ENCODE data around the gene AAGAB. TPM values are rescaled to one million over a fixed set of nuclear protein-coding genes. Genes with fewer than 3 reads are reported as not detected.
A peak's percentile ranks its signal among the peaks of the same experiment; 100 is the strongest.

Gene AAGAB
- total RNA-seq, 2 donors from 2014 or later = 51.7 to 65.0 TPM

- Mint-ChIP-seq H3K27me3 (ENCODE audit: low read depth) (no peaks in the 10 kb centered on the region), H3K9me3 (no peaks in the 10 kb centered on the region), H3K36me3 (ENCODE audit: insufficient read depth in 2 of 2) (peaks cover 5 to 15% of the 10 kb centered on the region in 2 donors), H3K4me3 (no peak overlapping the region), H3K27ac (no peak overlapping the region), H3K4me1 (ENCODE audit: low read depth) (peaks cover 27% of the 10 kb centered on the region)
- ATAC-seq (replicated peaks in 1 of 2) (no peak), DNase-seq (no peak)
Observed at GRCh38 chr15:67187351-67187854, 67.1 kb downstream of the AAGAB start.

DNA sequence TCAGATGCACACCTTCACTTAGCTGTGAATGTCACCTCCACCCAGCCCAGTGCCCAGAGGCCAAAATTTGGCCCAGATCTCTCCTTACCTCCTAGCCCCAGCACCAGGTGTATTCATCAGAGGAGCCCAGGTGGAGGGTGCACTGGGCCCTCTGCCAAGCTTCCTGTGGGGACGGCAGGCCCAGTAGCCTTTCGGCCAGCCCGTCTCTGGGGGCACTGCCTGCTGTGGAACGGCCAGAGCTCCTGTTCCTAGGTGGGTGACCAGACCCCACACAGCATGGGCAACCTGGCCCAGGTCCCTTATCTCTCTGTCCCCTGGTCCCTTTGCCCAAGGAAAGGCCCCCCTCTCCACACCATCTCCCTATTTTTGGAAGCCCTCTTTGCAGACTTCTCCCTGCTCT lies 67.8 kb downstream of the AAGAB start:
- Mint-ChIP-seq H3K36me3 (ENCODE audit: insufficient read depth in 2 of 2) (peaks cover 5 to 15% of the 10 kb centered on the region in 2 donors), H3K4me3 (no peak overlapping the region), H3K27ac (no peak overlapping the region), H3K9me3 (no peaks in the 10 kb centered on the region), H3K27me3 (ENCODE audit: low read depth) (no peaks in the 10 kb centered on the region), H3K4me1 (ENCODE audit: low read depth) (peaks cover 20% of the 10 kb centered on the region)
- ATAC-seq (replicated peaks in 1 of 2) (no peak), DNase-seq (no peak)

DNA sequence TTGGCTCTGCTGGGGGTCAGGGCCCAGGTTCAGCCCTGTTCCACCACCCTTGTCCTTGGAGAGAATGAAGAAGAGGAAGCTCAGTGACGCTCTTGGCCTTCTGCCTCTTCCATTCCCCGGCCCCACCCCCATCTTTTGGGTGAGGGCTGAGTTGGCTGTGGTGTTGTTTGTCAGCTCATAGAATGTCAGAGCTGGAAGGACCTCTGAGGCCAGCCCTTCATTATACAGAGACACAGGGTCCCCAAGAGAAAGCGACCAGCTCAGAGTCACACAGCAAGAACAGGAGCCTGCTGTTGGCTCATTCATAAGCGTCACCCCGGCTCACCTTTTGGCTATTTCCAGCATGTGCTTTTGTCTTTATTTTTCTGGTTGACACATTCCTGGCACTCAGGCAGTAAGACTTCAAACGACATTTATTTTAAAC lies 68.2 kb downstream of the AAGAB start:
- H3K27me3 Mint-ChIP-seq (ENCODE audit: low read depth) = no peaks in the 10 kb centered on the region
- H3K4me1 Mint-ChIP-seq (ENCODE audit: low read depth) = peaks cover 19% of the 10 kb centered on the region
- H3K27ac Mint-ChIP-seq = no peak overlapping the region
- no peak for ATAC-seq (replicated peaks in 1 of 2)
- DNase-seq = no peak
- peak overlapping the region in 1 of 2 donors; percentile 16 for H3K4me3 Mint-ChIP-seq
- peaks cover 5 to 15% of the 10 kb centered on the region in 2 donors for H3K36me3 Mint-ChIP-seq (ENCODE audit: insufficient read depth in 2 of 2)
- H3K9me3 Mint-ChIP-seq = no peaks in the 10 kb centered on the region

- peak overlapping the region in 1 of 2 donors; percentile 16 for H3K4me3 Mint-ChIP-seq
- peak; percentile 33 to 39 for DNase-seq
- H3K36me3 Mint-ChIP-seq (ENCODE audit: insufficient read depth in 2 of 2) = peaks cover 5 to 12% of the 10 kb centered on the region in 2 donors
- no peak overlapping the region for H3K27ac Mint-ChIP-seq
- ATAC-seq (replicated peaks in 1 of 2) = peak; percentile 75 to 82
- H3K27me3 Mint-ChIP-seq (ENCODE audit: low read depth) = no peaks in the 10 kb centered on the region
- H3K4me1 Mint-ChIP-seq (ENCODE audit: low read depth) = peaks cover 19% of the 10 kb centered on the region
- H3K9me3 Mint-ChIP-seq = no peaks in the 10 kb centered on the region
Observed at GRCh38 chr15:67185621-67186225, 68.7 kb downstream of the AAGAB start.

GRCh38 chr15:67185051-67185450 lies 69.4 kb downstream of the AAGAB start:
- Mint-ChIP-seq H3K36me3 (ENCODE audit: insufficient read depth in 2 of 2) (peaks cover 5 to 12% of the 10 kb centered on the region in 2 donors), H3K4me1 (ENCODE audit: low read depth) (peaks cover 19% of the 10 kb centered on the region), H3K4me3 (no peak overlapping the region), H3K9me3 (no peaks in the 10 kb centered on the region), H3K27ac (peak overlapping the region; percentile 66), H3K27me3 (ENCODE audit: low read depth) (no peaks in the 10 kb centered on the region)
- no peak for ATAC-seq (replicated peaks in 1 of 2)
- DNase-seq = no peak

- no peak overlapping the region for H3K27ac Mint-ChIP-seq
- ATAC-seq (replicated peaks in 1 of 2) = no peak
- H3K4me1 Mint-ChIP-seq (ENCODE audit: low read depth) = peaks cover 19% of the 10 kb centered on the region
- no peak overlapping the region for H3K4me3 Mint-ChIP-seq
- H3K27me3 Mint-ChIP-seq (ENCODE audit: low read depth) = no peaks in the 10 kb centered on the region
- no peak for DNase-seq
- H3K9me3 Mint-ChIP-seq = no peaks in the 10 kb centered on the region
- H3K36me3 Mint-ChIP-seq (ENCODE audit: insufficient read depth in 2 of 2) = peaks cover 7 to 15% of the 10 kb centered on the region in 2 donors
Observed at GRCh38 chr15:67184208-67184925, 70.1 kb downstream of the AAGAB start.

GRCh38 chr15:67183443-67184169 lies 70.9 kb downstream of the AAGAB start:
- no peak for DNase-seq
- H3K27ac Mint-ChIP-seq = no peak overlapping the region
- peaks cover 7 to 12% of the 10 kb centered on the region in 2 donors for H3K36me3 Mint-ChIP-seq (ENCODE audit: insufficient read depth in 2 of 2)
- H3K9me3 Mint-ChIP-seq = no peaks in the 10 kb centered on the region
- no peak overlapping the region for H3K4me3 Mint-ChIP-seq
- H3K4me1 Mint-ChIP-seq (ENCODE audit: low read depth) = peaks cover 19% of the 10 kb centered on the region
- ATAC-seq (replicated peaks in 1 of 2) = no peak
- H3K27me3 Mint-ChIP-seq (ENCODE audit: low read depth) = no peaks in the 10 kb centered on the region

DNA sequence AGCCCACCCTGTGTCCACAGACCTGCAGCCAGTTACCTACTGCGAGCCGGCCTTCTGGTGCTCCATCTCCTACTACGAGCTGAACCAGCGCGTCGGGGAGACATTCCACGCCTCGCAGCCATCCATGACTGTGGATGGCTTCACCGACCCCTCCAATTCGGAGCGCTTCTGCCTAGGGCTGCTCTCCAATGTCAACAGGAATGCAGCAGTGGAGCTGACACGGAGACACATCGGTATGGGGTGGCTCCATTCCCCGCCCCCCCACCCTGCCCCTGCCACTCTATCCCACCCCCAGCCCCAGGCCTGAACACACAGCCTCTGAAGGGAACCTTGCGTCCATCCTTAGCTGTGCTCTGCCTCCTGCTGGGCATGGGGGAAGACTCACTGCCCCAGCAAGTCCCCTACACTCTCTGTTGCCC lies 73.2 kb downstream of the AAGAB start:
- Mint-ChIP-seq H3K9me3 (no peaks in the 10 kb centered on the region), H3K27ac (no peak overlapping the region), H3K4me1 (ENCODE audit: low read depth) (peaks cover 28% of the 10 kb centered on the region), H3K27me3 (ENCODE audit: low read depth) (no peaks in the 10 kb centered on the region), H3K36me3 (ENCODE audit: insufficient read depth in 2 of 2) (peaks cover 3 to 4% of the 10 kb centered on the region in 2 donors), H3K4me3 (no peak overlapping the region)
- no peak for ATAC-seq (replicated peaks in 1 of 2)
- DNase-seq = no peak

DNA sequence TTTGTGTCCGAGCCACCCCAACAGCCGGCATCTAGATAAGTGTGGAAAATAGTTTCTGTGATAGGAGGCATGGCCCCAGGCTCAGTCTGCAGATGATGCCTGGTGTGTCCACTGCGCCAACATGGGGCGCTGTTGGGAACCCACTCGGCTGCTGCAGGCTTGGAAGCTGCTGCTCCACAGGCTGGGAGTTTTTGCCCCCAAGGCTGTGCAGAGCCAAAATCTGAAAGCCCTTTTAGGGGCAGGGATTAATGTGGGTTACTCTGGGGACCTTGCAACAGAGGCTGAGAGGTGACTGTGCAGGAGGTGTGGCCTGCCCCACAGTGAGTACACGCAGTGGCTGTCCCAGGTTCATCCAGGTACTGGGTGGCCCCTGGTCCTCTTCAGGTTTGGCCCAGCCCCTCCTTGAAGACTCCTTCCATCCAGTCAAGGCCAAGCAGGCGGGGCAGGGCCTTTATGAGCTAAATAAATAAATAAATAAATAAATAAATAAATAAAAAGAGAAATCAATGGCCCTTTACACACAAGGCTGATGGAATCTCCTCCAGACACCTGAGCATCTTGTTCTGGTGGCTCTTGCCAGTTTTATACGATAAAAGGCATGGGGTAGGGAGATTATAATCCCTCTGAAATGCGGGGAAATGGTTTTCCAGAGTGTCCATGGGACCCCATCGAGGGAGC lies 73.8 kb downstream of the AAGAB start:
- no peak for ATAC-seq (replicated peaks in 1 of 2)
- peaks cover 3 to 4% of the 10 kb centered on the region in 2 donors for H3K36me3 Mint-ChIP-seq (ENCODE audit: insufficient read depth in 2 of 2)
- DNase-seq = no peak
- peaks cover 28% of the 10 kb centered on the region for H3K4me1 Mint-ChIP-seq (ENCODE audit: low read depth)
- no peak overlapping the region for H3K27ac Mint-ChIP-seq
- no peaks in the 10 kb centered on the region for H3K9me3 Mint-ChIP-seq
- H3K4me3 Mint-ChIP-seq = no peak overlapping the region
- H3K27me3 Mint-ChIP-seq (ENCODE audit: low read depth) = no peaks in the 10 kb centered on the region

DNA sequence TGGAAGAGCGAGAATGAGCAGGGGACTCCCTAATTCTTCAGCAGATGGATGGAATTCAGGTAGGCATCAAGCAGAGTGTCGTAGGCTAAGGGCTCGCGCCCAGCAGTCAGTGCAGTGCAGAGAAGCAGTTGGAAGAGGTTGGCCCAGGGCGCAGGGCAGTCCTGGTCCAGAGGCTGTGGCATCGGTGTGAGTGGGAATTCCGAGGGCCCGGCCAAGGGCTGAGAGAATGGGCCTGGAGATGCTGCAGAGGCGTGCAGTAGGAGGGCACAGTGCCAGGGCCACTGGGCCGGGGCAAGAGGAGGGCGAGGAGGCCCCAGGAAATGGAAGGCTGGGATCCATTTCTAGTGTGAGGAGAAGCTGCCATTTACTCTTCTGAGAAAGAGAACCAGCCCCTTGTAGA lies 74.4 kb downstream of the AAGAB start:
- no peak for DNase-seq
- H3K27me3 Mint-ChIP-seq (ENCODE audit: low read depth) = no peaks in the 10 kb centered on the region
- peaks cover 28% of the 10 kb centered on the region for H3K4me1 Mint-ChIP-seq (ENCODE audit: low read depth)
- H3K36me3 Mint-ChIP-seq (ENCODE audit: insufficient read depth in 2 of 2) = peaks cover 3 to 4% of the 10 kb centered on the region in 2 donors
- no peak overlapping the region for H3K27ac Mint-ChIP-seq
- no peak overlapping the region for H3K4me3 Mint-ChIP-seq
- no peaks in the 10 kb centered on the region for H3K9me3 Mint-ChIP-seq
- no peak for ATAC-seq (replicated peaks in 1 of 2)

GRCh38 chr15:67179411-67179995 lies 75.0 kb downstream of the AAGAB start:
- H3K9me3 Mint-ChIP-seq = no peaks in the 10 kb centered on the region
- ATAC-seq (replicated peaks in 1 of 2) (no peak), DNase-seq (no peak)
- H3K4me1 Mint-ChIP-seq (ENCODE audit: low read depth) = peaks cover 31% of the 10 kb centered on the region
- H3K27ac Mint-ChIP-seq = peak overlapping the region; percentile 53
- peaks cover 2 to 3% of the 10 kb centered on the region in 2 donors for H3K36me3 Mint-ChIP-seq (ENCODE audit: insufficient read depth in 2 of 2)
- no peaks in the 10 kb centered on the region for H3K27me3 Mint-ChIP-seq (ENCODE audit: low read depth)
- H3K4me3 Mint-ChIP-seq = no peak overlapping the region

- DNase-seq (no peak), ATAC-seq (replicated peaks in 1 of 2) (no peak)
- H3K27me3 Mint-ChIP-seq (ENCODE audit: low read depth) = no peaks in the 10 kb centered on the region
- peaks cover 2 to 6% of the 10 kb centered on the region in 2 donors for H3K36me3 Mint-ChIP-seq (ENCODE audit: insufficient read depth in 2 of 2)
- H3K9me3 Mint-ChIP-seq = no peaks in the 10 kb centered on the region
- no peak overlapping the region for H3K4me3 Mint-ChIP-seq
- H3K27ac Mint-ChIP-seq = no peak overlapping the region
- peaks cover 40% of the 10 kb centered on the region for H3K4me1 Mint-ChIP-seq (ENCODE audit: low read depth)
Observed at GRCh38 chr15:67178569-67179210, 75.8 kb downstream of the AAGAB start.

Data from activated T-cell treated with anti-CD3 and anti-CD28 coated beads, Interleukin-2, amount 50 U/mL, for 72 hours (primary cell).